ENCODE measurements around the gene ZNF213.

- TF ChIP-seq CTCF (IDR thresholded peaks at IDR 0.05 in 8 of 11, conservative IDR thresholded peaks at IDR 0.05 in 3 of 11): no peak
- no peak for TF ChIP-seq POLR2A (IDR thresholded peaks at IDR 0.05)
- TF ChIP-seq POLR2AphosphoS5 (IDR thresholded peaks at IDR 0.05): no peak
Observed at GRCh38 chr16:3127745-3128144, 7.1 kb upstream of the ZNF213 start.
